Measurements from ENCODE around the gene VGLL3.

DNA sequence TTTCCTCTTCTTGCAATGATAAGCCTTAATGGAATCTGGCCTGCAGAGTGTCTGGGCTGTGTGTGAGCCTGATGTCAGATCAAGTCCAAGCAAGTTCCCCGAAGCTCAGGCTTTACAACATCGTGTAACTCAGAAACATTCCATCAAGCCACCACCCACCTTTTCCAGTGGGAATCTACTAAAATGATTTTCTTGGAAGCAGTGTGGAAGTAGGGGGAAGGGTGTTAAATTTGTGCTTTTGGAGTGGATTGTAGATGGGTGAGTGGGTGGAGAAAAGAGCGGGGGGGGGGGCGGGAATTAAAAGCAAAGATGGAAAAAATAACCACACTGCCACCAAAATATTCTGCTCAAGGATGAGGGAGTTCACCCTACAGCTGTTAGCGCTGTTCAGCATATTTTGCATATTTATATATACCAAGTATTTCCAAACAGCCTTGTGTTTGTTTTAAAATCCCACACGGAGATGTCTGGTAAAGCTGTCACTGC, 53.6 kb downstream of the VGLL3 start:
- TF ChIP-seq, protein P1, sequence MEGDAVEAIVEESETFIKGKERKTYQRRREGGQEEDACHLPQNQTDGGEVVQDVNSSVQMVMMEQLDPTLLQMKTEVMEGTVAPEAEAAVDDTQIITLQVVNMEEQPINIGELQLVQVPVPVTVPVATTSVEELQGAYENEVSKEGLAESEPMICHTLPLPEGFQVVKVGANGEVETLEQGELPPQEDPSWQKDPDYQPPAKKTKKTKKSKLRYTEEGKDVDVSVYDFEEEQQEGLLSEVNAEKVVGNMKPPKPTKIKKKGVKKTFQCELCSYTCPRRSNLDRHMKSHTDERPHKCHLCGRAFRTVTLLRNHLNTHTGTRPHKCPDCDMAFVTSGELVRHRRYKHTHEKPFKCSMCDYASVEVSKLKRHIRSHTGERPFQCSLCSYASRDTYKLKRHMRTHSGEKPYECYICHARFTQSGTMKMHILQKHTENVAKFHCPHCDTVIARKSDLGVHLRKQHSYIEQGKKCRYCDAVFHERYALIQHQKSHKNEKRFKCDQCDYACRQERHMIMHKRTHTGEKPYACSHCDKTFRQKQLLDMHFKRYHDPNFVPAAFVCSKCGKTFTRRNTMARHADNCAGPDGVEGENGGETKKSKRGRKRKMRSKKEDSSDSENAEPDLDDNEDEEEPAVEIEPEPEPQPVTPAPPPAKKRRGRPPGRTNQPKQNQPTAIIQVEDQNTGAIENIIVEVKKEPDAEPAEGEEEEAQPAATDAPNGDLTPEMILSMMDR (IDR thresholded peaks at IDR 0.05; ENCODE audit: borderline replicate concordance, extremely low read depth, low read length, poor library complexity, severe bottlenecking), result no peak
- TF ChIP-seq EZH2 (IDR thresholded peaks at IDR 0.05; ENCODE audit: borderline replicate concordance, low read depth, low read length, severe bottlenecking), result no peak
